ENCODE data around the gene CAMK2A.

DNA sequence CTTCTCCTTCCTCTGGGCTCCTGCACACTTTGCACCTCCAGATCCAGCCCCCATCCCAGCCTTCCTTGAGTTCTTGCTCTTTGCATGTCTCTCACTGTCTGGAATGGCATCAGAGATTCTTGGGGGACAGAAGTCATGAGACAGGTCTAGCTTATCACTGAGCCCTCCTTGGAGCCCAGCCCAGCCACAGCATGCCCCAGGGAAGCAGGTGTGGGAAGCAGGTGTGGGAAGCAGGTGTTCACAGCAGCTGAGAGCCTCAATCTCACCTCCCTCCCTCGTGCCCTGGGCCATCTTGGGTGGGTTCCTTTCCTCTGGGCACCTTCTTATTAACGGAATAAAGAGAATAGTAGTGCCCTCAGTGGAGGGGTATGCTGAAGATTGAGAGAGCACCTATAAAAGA, 72.5 kb downstream of the CAMK2A start:
- TF ChIP-seq POLR2A (IDR thresholded peaks at IDR 0.05; ENCODE audit: low read depth, low read length) (no peak), POU2F2 (IDR thresholded peaks at IDR 0.05; ENCODE audit: low read depth, low read length) (no peak), TAF1 (IDR thresholded peaks at IDR 0.05; ENCODE audit: low read depth, low read length) (no peak)
